Adrenal gland (tissue), 12 donors: ENCODE measurements around the gene PLPP1. TPM values are rescaled to one million over a fixed set of nuclear protein-coding genes. Genes with fewer than 3 reads are reported as not detected.

Source experiments
- DNase-seq, 7 donors: peaks; one replicate each; pipeline ENCODE4 v3.0.0-alpha.2; 2019 to 2020
- H3K27ac ChIP-seq, 5 donors: fragments of 200-600 bp; sonication (generic) in 4 of 5; 1 replicate in 3 of 5; 2 replicates in 2 of 5; pipeline versions ENCODE4 v1.5.1 to v1.8.0; 2016 to 2020; ENCODE audit warnings: mild to moderate bottlenecking in 1 of 5
- H3K27me3 ChIP-seq: fragments of 200-600 bp; 2 replicates; pipeline ENCODE4 v1.8.0; 2021
- H3K36me3 ChIP-seq, 2 donors: fragments of 200-600 bp; replicated peaks in 1 of 2; 1 replicate in 1 of 2; 2 replicates in 1 of 2; pipeline versions ENCODE4 v1.5.1 to v1.8.0; 2018 to 2022
- H3K4me1 ChIP-seq, 2 donors: fragments of 200-600 bp; replicated peaks in 1 of 2; 1 replicate in 1 of 2; 2 replicates in 1 of 2; pipeline versions ENCODE4 v1.5.1 to v1.8.0; 2018 to 2021
- H3K4me3 ChIP-seq, 4 donors: fragments of 200-600 bp; sonication (generic) in 3 of 4; one replicate each; pipeline ENCODE4 v1.5.1; 2016 to 2018
- H3K9me3 ChIP-seq, 3 donors: fragments of 200-600 bp; sonication (generic) in 1 of 3; replicated peaks in 1 of 3; 1 replicate in 2 of 3; 2 replicates in 1 of 3; pipeline versions ENCODE4 v1.5.1 to v1.8.0; 2016 to 2021
- CTCF ChIP-seq, 6 experiments: fragments of 450-650 bp in 4 of 6; fragments of 200-600 bp in 2 of 6; sonication (generic) in 1 of 6; IDR thresholded peaks; 1 replicate in 5 of 6; 2 replicates in 1 of 6; pipeline versions ENCODE4 v1.5.1 to v1.8.0; 2016 to 2021; ENCODE audit warnings: antibody characterized with exemption in 6 of 6, mild to moderate bottlenecking in 2 of 6, moderate library complexity in 1 of 6
- POLR2A ChIP-seq, 2 donors: fragments of 450-650 bp; IDR thresholded peaks; one replicate each; pipeline ENCODE4 v1.6.1; 2017; ENCODE audit warnings: antibody characterized with exemption in 2 of 2, mild to moderate bottlenecking in 2 of 2, moderate library complexity in 1 of 2
- WGBS, 4 donors: extraction: QIAGEN DNeasy Blood & Tissue Kit in 2 of 4; methylation state at CpG; one replicate each; pipeline versions ENCODE4 v1.1.5 to v1.1.7; 2013 to 2017; 5-methylcytosine and 5-hydroxymethylcytosine counted together
- intact Hi-C, 2 donors: fragments of 100-400 bp; cut with DNase I; formaldehyde crosslinking; loops; one replicate each; pipeline versions ENCODE4 v1.14.1 to v1.15.0; 2022 to 2023
- polyA plus RNA-seq, 3 donors: library from polyadenylated mRNA; stranded (reverse); fragments of 200-250 nt in 2 of 3; fragments of 350-450 nt in 1 of 3; fragmentation: Illumina TruSeq in 1 of 3; extraction: RNeasy Lipid Tissue Mini Kit (QIAGEN cat#74804) in 1 of 3; gene quantifications; one replicate each; pipeline ENCODE4 v1.2.3, GENCODE V29; 2013 to 2014
- total RNA-seq, 9 donors: library from RNA; depleted of rRNA in 4 of 9; stranded (reverse); fragments of >200 nt in 4 of 9; fragments of 120-200 nt in 1 of 9; fragmentation: NEBNext Ultra II Directional in 1 of 9; extraction: Animal tissue kit (Norgen Biotek cat#: 25700) in 1 of 9; gene quantifications; one replicate each; pipeline versions ENCODE4 v1.1.0 to v1.2.4, GENCODE V29; 2013 to 2023
- donor health status: healthy with polysubstance abuse.
- donor health status: Bipolar disorder and iron deficiency.
- donor health status: DM: yes; HTN: yes; CAD: no.
- donor health status: DM: no; HTN: no; CAD: no.
- donor health status: DM: no; HTN: no; CAD: no.
- donor health status: DM: yes; HTN: yes; CAD: no.

Gene PLPP1
- total and polyA plus RNA-seq, 12 donors = 55.2 to 716 (median 124) TPM

GRCh38 chr5:55391707-55392106, 143.1 kb downstream of the PLPP1 start:
- intact Hi-C loops = no loop called here
- Histone ChIP-seq H3K27me3 (no peaks in the 10 kb centered on the region), H3K4me1 (peaks cover 0 to 14% of the 10 kb centered on the region in 2 donors), H3K9me3 (peaks cover 0 to 4% (median 0%) of the 10 kb centered on the region in 3 donors), H3K27ac (no peak overlapping the region), H3K4me3 (no peak overlapping the region), H3K36me3 (peaks cover 0 to 5% of the 10 kb centered on the region in 2 donors)
- DNase-seq = no peak
- TF ChIP-seq CTCF (IDR thresholded peaks at IDR 0.05) = no peak
- TF ChIP-seq POLR2A (IDR thresholded peaks at IDR 0.05) = no peak
- whole genome bisulfite sequencing, 4 donors = 95 to 100% (median 98%) methylated on average over 2 of the region's 2 CpGs

GRCh38 chr5:55387865-55388264, 146.9 kb downstream of the PLPP1 start:
- H3K4me3 ChIP-seq = no peak overlapping the region
- peaks cover 0 to 13% (median 10%) of the 10 kb centered on the region in 3 donors for H3K9me3 ChIP-seq
- H3K27me3 ChIP-seq = no peaks in the 10 kb centered on the region
- peaks cover 0 to 5% of the 10 kb centered on the region in 2 donors for H3K36me3 ChIP-seq
- WGBS, 4 donors = 90 to 92% (median 90%) methylated on average over 2 of the region's 2 CpGs
- intact Hi-C loops = no loop called here
- peaks cover 0 to 14% of the 10 kb centered on the region in 2 donors for H3K4me1 ChIP-seq
- no peak overlapping the region for H3K27ac ChIP-seq
- no peak for TF ChIP-seq POLR2A (IDR thresholded peaks at IDR 0.05)
- no peak for DNase-seq

GRCh38 chr5:55386356-55386755, 148.4 kb downstream of the PLPP1 start:
- WGBS, 4 donors = 86 to 95% (median 91%) methylated on average over 1 of the region's 1 CpG
- intact Hi-C loops = no loop called here
- Histone ChIP-seq H3K9me3 (peaks cover 0 to 13% (median 12%) of the 10 kb centered on the region in 3 donors), H3K36me3 (peaks cover 0 to 5% of the 10 kb centered on the region in 2 donors), H3K4me3 (no peak overlapping the region), H3K4me1 (peaks cover 0 to 14% of the 10 kb centered on the region in 2 donors), H3K27ac (no peak overlapping the region), H3K27me3 (no peaks in the 10 kb centered on the region)
- DNase-seq = no peak
- TF ChIP-seq POLR2A (IDR thresholded peaks at IDR 0.05) (no peak), CTCF (IDR thresholded peaks at IDR 0.05) (no peak)

GRCh38 chr5:55385846-55386245, 148.9 kb downstream of the PLPP1 start:
- no peak for TF ChIP-seq POLR2A (IDR thresholded peaks at IDR 0.05)
- no peak for TF ChIP-seq CTCF (IDR thresholded peaks at IDR 0.05)
- WGBS, 4 donors = 89 to 93% (median 91%) methylated on average over 3 of the region's 3 CpGs
- Histone ChIP-seq H3K4me3 (no peak overlapping the region), H3K36me3 (peaks cover 0 to 5% of the 10 kb centered on the region in 2 donors), H3K9me3 (peaks cover 0 to 13% (median 12%) of the 10 kb centered on the region in 3 donors), H3K4me1 (peaks cover 0 to 14% of the 10 kb centered on the region in 2 donors), H3K27ac (no peak overlapping the region), H3K27me3 (no peaks in the 10 kb centered on the region)
- intact Hi-C loops = no loop called here
- DNase-seq = no peak

GRCh38 chr5:55385227-55385626, 149.5 kb downstream of the PLPP1 start:
- no peaks in the 10 kb centered on the region for H3K27me3 ChIP-seq
- H3K9me3 ChIP-seq = peaks cover 0 to 13% (median 12%) of the 10 kb centered on the region in 3 donors
- no peak for TF ChIP-seq CTCF (IDR thresholded peaks at IDR 0.05)
- TF ChIP-seq POLR2A (IDR thresholded peaks at IDR 0.05) = no peak
- H3K4me3 ChIP-seq = no peak overlapping the region
- intact Hi-C loops = no loop called here
- no peak for DNase-seq
- peaks cover 0 to 5% of the 10 kb centered on the region in 2 donors for H3K36me3 ChIP-seq
- WGBS, 4 donors = 94 to 100% (median 96%) methylated on average over 1 of the region's 1 CpG; no CpG with 5 or more reads in 1 of the 4 donors
- H3K4me1 ChIP-seq = peaks cover 0 to 8% of the 10 kb centered on the region in 2 donors
- H3K27ac ChIP-seq = no peak overlapping the region
